Measurements from ENCODE around the gene MAFB.

DNA sequence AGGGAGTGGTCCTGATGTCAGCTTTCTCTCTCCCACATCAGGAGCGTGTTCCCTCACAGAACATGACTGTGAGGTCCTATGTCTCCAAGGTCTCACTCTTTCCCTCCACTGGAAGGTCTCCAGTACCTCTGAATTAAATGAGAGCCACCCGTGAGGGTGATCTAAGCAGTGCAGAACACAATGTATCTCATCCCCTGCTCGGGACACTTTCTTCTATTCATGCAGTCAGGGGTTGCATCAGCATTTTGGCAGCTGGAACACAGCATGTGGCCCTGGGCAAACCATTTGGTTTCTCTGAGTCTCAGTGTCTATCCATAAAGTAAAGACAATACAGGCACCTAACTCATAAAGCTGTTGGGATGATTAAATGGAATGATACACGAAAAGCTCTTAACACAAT is 34.2 kb downstream of the MAFB start:
- TF ChIP-seq, protein P1, sequence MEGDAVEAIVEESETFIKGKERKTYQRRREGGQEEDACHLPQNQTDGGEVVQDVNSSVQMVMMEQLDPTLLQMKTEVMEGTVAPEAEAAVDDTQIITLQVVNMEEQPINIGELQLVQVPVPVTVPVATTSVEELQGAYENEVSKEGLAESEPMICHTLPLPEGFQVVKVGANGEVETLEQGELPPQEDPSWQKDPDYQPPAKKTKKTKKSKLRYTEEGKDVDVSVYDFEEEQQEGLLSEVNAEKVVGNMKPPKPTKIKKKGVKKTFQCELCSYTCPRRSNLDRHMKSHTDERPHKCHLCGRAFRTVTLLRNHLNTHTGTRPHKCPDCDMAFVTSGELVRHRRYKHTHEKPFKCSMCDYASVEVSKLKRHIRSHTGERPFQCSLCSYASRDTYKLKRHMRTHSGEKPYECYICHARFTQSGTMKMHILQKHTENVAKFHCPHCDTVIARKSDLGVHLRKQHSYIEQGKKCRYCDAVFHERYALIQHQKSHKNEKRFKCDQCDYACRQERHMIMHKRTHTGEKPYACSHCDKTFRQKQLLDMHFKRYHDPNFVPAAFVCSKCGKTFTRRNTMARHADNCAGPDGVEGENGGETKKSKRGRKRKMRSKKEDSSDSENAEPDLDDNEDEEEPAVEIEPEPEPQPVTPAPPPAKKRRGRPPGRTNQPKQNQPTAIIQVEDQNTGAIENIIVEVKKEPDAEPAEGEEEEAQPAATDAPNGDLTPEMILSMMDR (IDR thresholded peaks at IDR 0.05), result no peak
- TF ChIP-seq EP300 (IDR thresholded peaks at IDR 0.05) (peak in 1 of 2 donors; percentile 82), POLR2A (IDR thresholded peaks at IDR 0.05) (no peak)
